ENCODE measurements around the gene FYB1.

The FYB1 gene

GRCh38 chr5:39201781-39202596, 17.4 kb downstream of the FYB1 start:
- Histone ChIP-seq H3K27me3 (ENCODE audit: control insufficient read depth, insufficient read depth, low read length) (no peaks in the 10 kb centered on the region), H3K4me3 (ENCODE audit: low read depth, low read length) (no peak overlapping the region), H3K9ac (ENCODE audit: low read depth, low read length) (no peak overlapping the region), H3K9me3 (ENCODE audit: control insufficient read depth, insufficient read depth, low read length) (no peaks in the 10 kb centered on the region), H3K4me1 (ENCODE audit: control insufficient read depth, insufficient read depth, low read length) (no peaks in the 10 kb centered on the region), H3K36me3 (ENCODE audit: control insufficient read depth, insufficient read depth, low read length) (no peaks in the 10 kb centered on the region)

GRCh38 chr5:39201160-39201780, 18.1 kb downstream of the FYB1 start:
- Histone ChIP-seq H3K4me1 (ENCODE audit: control insufficient read depth, insufficient read depth, low read length) (no peaks in the 10 kb centered on the region), H3K9ac (ENCODE audit: low read depth, low read length) (no peak overlapping the region), H3K4me3 (ENCODE audit: low read depth, low read length) (no peak overlapping the region), H3K27me3 (ENCODE audit: control insufficient read depth, insufficient read depth, low read length) (no peaks in the 10 kb centered on the region), H3K9me3 (ENCODE audit: control insufficient read depth, insufficient read depth, low read length) (no peaks in the 10 kb centered on the region), H3K36me3 (ENCODE audit: control insufficient read depth, insufficient read depth, low read length) (no peaks in the 10 kb centered on the region)

- Histone ChIP-seq H3K4me1 (ENCODE audit: control insufficient read depth, insufficient read depth, low read length) (no peaks in the 10 kb centered on the region), H3K27me3 (ENCODE audit: control insufficient read depth, insufficient read depth, low read length) (no peaks in the 10 kb centered on the region), H3K9ac (ENCODE audit: low read depth, low read length) (no peak overlapping the region), H3K36me3 (ENCODE audit: control insufficient read depth, insufficient read depth, low read length) (no peaks in the 10 kb centered on the region), H3K4me3 (ENCODE audit: low read depth, low read length) (no peak overlapping the region), H3K9me3 (ENCODE audit: control insufficient read depth, insufficient read depth, low read length) (no peaks in the 10 kb centered on the region)
Measured at GRCh38 chr5:39200081-39200480, 19.3 kb downstream of the FYB1 start.

- Histone ChIP-seq H3K9me3 (ENCODE audit: control insufficient read depth, insufficient read depth, low read length) (no peaks in the 10 kb centered on the region), H3K36me3 (ENCODE audit: control insufficient read depth, insufficient read depth, low read length) (no peaks in the 10 kb centered on the region), H3K9ac (ENCODE audit: low read depth, low read length) (no peak overlapping the region), H3K27me3 (ENCODE audit: control insufficient read depth, insufficient read depth, low read length) (no peaks in the 10 kb centered on the region), H3K4me1 (ENCODE audit: control insufficient read depth, insufficient read depth, low read length) (no peaks in the 10 kb centered on the region), H3K4me3 (ENCODE audit: low read depth, low read length) (no peak overlapping the region)
Measured at GRCh38 chr5:39199335-39199734, 20.0 kb downstream of the FYB1 start.

- H3K4me3 ChIP-seq (ENCODE audit: low read depth, low read length): no peak overlapping the region
- no peaks in the 10 kb centered on the region for H3K4me1 ChIP-seq (ENCODE audit: control insufficient read depth, insufficient read depth, low read length)
- H3K9me3 ChIP-seq (ENCODE audit: control insufficient read depth, insufficient read depth, low read length): no peaks in the 10 kb centered on the region
- H3K36me3 ChIP-seq (ENCODE audit: control insufficient read depth, insufficient read depth, low read length): no peaks in the 10 kb centered on the region
- H3K9ac ChIP-seq (ENCODE audit: low read depth, low read length): no peak overlapping the region
- no peaks in the 10 kb centered on the region for H3K27me3 ChIP-seq (ENCODE audit: control insufficient read depth, insufficient read depth, low read length)
Measured at GRCh38 chr5:39198127-39198526, 21.2 kb downstream of the FYB1 start.

GRCh38 chr5:39197556-39197955, 21.8 kb downstream of the FYB1 start:
- no peaks in the 10 kb centered on the region for H3K36me3 ChIP-seq (ENCODE audit: control insufficient read depth, insufficient read depth, low read length)
- no peaks in the 10 kb centered on the region for H3K9me3 ChIP-seq (ENCODE audit: control insufficient read depth, insufficient read depth, low read length)
- no peaks in the 10 kb centered on the region for H3K27me3 ChIP-seq (ENCODE audit: control insufficient read depth, insufficient read depth, low read length)
- no peak overlapping the region for H3K4me3 ChIP-seq (ENCODE audit: low read depth, low read length)
- no peak overlapping the region for H3K9ac ChIP-seq (ENCODE audit: low read depth, low read length)
- no peaks in the 10 kb centered on the region for H3K4me1 ChIP-seq (ENCODE audit: control insufficient read depth, insufficient read depth, low read length)

GRCh38 chr5:39195198-39195826, 24.1 kb downstream of the FYB1 start:
- H3K4me3 ChIP-seq (ENCODE audit: low read depth, low read length): no peak overlapping the region
- no peaks in the 10 kb centered on the region for H3K27me3 ChIP-seq (ENCODE audit: control insufficient read depth, insufficient read depth, low read length)
- H3K4me1 ChIP-seq (ENCODE audit: control insufficient read depth, insufficient read depth, low read length): no peaks in the 10 kb centered on the region
- H3K9me3 ChIP-seq (ENCODE audit: control insufficient read depth, insufficient read depth, low read length): no peaks in the 10 kb centered on the region
- no peak overlapping the region for H3K9ac ChIP-seq (ENCODE audit: low read depth, low read length)
- H3K36me3 ChIP-seq (ENCODE audit: control insufficient read depth, insufficient read depth, low read length): no peaks in the 10 kb centered on the region

- H3K4me3 ChIP-seq (ENCODE audit: low read depth, low read length): no peak overlapping the region
- no peaks in the 10 kb centered on the region for H3K4me1 ChIP-seq (ENCODE audit: control insufficient read depth, insufficient read depth, low read length)
- H3K36me3 ChIP-seq (ENCODE audit: control insufficient read depth, insufficient read depth, low read length): no peaks in the 10 kb centered on the region
- H3K27me3 ChIP-seq (ENCODE audit: control insufficient read depth, insufficient read depth, low read length): no peaks in the 10 kb centered on the region
- no peak overlapping the region for H3K9ac ChIP-seq (ENCODE audit: low read depth, low read length)
- H3K9me3 ChIP-seq (ENCODE audit: control insufficient read depth, insufficient read depth, low read length): no peaks in the 10 kb centered on the region
Measured at GRCh38 chr5:39194466-39195136, 24.8 kb downstream of the FYB1 start.

GRCh38 chr5:39193553-39194465, 25.6 kb downstream of the FYB1 start:
- no peak overlapping the region for H3K4me3 ChIP-seq (ENCODE audit: low read depth, low read length)
- no peaks in the 10 kb centered on the region for H3K9me3 ChIP-seq (ENCODE audit: control insufficient read depth, insufficient read depth, low read length)
- H3K36me3 ChIP-seq (ENCODE audit: control insufficient read depth, insufficient read depth, low read length): no peaks in the 10 kb centered on the region
- no peak overlapping the region for H3K9ac ChIP-seq (ENCODE audit: low read depth, low read length)
- no peaks in the 10 kb centered on the region for H3K4me1 ChIP-seq (ENCODE audit: control insufficient read depth, insufficient read depth, low read length)
- H3K27me3 ChIP-seq (ENCODE audit: control insufficient read depth, insufficient read depth, low read length): no peaks in the 10 kb centered on the region

GRCh38 chr5:39192450-39193160, 26.8 kb downstream of the FYB1 start:
- Histone ChIP-seq H3K9ac (ENCODE audit: low read depth, low read length) (no peak overlapping the region), H3K36me3 (ENCODE audit: control insufficient read depth, insufficient read depth, low read length) (no peaks in the 10 kb centered on the region), H3K9me3 (ENCODE audit: control insufficient read depth, insufficient read depth, low read length) (no peaks in the 10 kb centered on the region), H3K4me3 (ENCODE audit: low read depth, low read length) (no peak overlapping the region), H3K4me1 (ENCODE audit: control insufficient read depth, insufficient read depth, low read length) (no peaks in the 10 kb centered on the region), H3K27me3 (ENCODE audit: control insufficient read depth, insufficient read depth, low read length) (no peaks in the 10 kb centered on the region)

Measured in iPS-15b (cell line).